Dendritic cell treated with granulocyte-macrophage colony-stimulating factor and Interleukin-4, amounts not matched to agents 40 ng/mL and 50 ng/mL, for 4 days (primary cell): Measurements from ENCODE around the gene SKIL.

ENCODE experiments used
- H3K27ac Mint-ChIP-seq: one replicate; pipeline ENCODE4 v1.8.0; 2022; ENCODE audit warnings: mild to moderate bottlenecking, mixed read lengths
- H3K27me3 Mint-ChIP-seq: one replicate; pipeline ENCODE4 v1.8.0; 2022; ENCODE audit warnings: mild to moderate bottlenecking, mixed read lengths
- H3K36me3 Mint-ChIP-seq: one replicate; pipeline ENCODE4 v1.8.0; 2022; ENCODE audit warnings: low read depth, mixed read lengths
- H3K4me1 Mint-ChIP-seq: one replicate; pipeline ENCODE4 v1.8.0; 2022; ENCODE audit warnings: low read depth, mixed read lengths
- H3K4me3 Mint-ChIP-seq: one replicate; pipeline ENCODE4 v1.8.0; 2022; ENCODE audit warnings: mild to moderate bottlenecking, moderate library complexity, mixed read lengths
- H3K9me3 Mint-ChIP-seq: one replicate; pipeline ENCODE4 v1.8.0; 2022; ENCODE audit warnings: mixed read lengths
- intact Hi-C: fragments of 100-400 bp; cut with micrococcal nuclease; formaldehyde crosslinking; loops from one replicate; pipeline ENCODE4 v1.15.0; 2022

SKIL gene

DNA sequence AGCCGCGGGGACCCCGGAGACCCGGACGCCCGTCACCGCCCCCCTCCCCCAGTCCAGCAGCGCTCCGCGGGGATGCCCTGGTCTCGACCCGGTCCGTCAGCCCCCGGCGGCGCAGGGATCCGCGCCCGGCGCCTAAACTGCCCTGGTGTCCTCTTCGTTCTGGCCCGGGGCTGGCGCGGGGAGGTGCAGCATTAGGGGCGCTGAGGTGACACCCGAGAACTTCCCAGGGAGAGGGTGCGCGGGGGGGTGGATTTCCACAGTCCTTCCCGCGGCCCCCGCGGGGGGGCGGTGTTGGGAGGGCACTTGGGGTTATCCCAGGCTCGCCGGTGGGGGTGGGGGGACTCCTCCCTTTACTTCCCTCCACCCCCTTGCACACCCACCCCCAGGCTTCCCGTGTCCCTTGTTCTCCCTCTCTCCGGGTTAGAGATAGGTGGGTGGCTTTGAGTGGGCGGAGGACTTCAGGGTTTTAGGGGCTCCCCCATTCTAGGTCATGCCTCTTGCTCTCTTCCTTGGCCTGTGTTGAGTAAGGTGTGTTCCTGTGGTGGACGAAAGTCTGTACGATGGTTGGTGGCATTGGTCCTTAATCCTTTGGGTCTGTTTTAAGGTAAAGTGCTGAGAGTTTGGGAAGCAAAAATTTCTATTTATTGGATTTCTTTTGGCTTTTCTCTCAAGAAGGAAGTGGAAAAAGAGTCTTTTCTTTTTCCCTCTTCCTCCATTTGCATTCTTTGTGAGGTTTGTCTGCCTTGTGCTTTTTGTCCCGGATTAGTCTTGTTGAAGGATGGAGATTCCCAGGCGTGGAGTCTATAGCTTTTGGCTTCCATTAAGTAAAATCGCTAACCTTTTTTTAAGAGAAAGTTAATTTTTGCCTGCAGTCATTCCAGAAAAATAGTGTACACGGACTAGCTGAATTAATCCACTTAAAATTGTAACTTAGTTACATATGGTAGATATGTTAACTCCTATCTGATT is 811 bp downstream of the SKIL start:
- Mint-ChIP-seq H3K4me1 (peaks cover 62% of the 10 kb centered on the region), H3K27me3 (no peaks in the 10 kb centered on the region), H3K27ac (peak overlapping the region; percentile 93), H3K36me3 (peaks cover 49% of the 10 kb centered on the region), H3K4me3 (peak overlapping the region; percentile 90), H3K9me3 (no peaks in the 10 kb centered on the region)
- intact Hi-C loops: loop anchor here (5.0 kb wide), 1 partner anchor 586 kb away; the partner anchor contains the start of gene MYNN

DNA sequence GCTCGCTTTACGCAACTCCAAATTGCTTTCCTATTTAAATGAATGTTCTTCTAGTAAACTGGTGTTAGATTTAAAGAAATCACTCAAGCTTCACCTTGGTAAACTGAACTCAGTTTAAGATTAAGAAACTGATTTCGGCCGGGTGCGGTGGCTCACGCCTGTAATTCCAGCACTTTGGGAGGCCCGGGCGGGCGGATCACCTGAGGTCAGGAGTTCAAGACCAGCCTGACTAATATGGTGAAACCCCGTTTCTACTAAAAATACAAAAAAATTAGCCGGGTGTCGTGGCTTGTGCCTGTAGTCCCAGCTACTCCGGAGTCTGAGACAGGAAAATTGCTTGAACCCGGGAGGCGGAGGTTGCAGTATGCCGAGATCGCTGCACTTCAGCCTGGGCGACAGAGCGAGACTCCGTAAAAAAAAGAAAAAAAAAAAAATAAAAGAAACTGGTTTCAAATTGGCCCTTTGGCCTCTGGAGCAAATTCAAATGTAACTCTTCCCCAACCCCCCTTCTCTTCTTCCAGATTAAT is 1.7 kb downstream of the SKIL start:
- intact Hi-C loops: loop anchor here (5.0 kb wide), 1 partner anchor 587 kb away; the partner anchor contains the start of gene MYNN
- H3K27me3 Mint-ChIP-seq: no peaks in the 10 kb centered on the region
- H3K27ac Mint-ChIP-seq: no peak overlapping the region
- H3K9me3 Mint-ChIP-seq: no peaks in the 10 kb centered on the region
- no peak overlapping the region for H3K4me3 Mint-ChIP-seq
- peaks cover 58% of the 10 kb centered on the region for H3K36me3 Mint-ChIP-seq
- H3K4me1 Mint-ChIP-seq: peaks cover 59% of the 10 kb centered on the region

DNA sequence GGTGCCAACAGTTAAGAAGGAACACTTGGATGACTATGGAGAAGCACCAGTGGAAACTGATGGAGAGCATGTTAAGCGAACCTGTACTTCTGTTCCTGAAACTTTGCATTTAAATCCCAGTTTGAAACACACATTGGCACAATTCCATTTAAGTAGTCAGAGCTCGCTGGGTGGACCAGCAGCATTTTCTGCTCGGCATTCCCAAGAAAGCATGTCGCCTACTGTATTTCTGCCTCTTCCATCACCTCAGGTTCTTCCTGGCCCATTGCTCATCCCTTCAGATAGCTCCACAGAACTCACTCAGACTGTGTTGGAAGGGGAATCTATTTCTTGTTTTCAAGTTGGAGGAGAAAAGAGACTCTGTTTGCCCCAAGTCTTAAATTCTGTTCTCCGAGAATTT is 3.0 kb downstream of the SKIL start:
- intact Hi-C loops: no loop called here
- H3K4me3 Mint-ChIP-seq: no peak overlapping the region
- H3K36me3 Mint-ChIP-seq: peaks cover 67% of the 10 kb centered on the region
- no peaks in the 10 kb centered on the region for H3K9me3 Mint-ChIP-seq
- H3K27ac Mint-ChIP-seq: no peak overlapping the region
- no peaks in the 10 kb centered on the region for H3K27me3 Mint-ChIP-seq
- peaks cover 58% of the 10 kb centered on the region for H3K4me1 Mint-ChIP-seq

DNA sequence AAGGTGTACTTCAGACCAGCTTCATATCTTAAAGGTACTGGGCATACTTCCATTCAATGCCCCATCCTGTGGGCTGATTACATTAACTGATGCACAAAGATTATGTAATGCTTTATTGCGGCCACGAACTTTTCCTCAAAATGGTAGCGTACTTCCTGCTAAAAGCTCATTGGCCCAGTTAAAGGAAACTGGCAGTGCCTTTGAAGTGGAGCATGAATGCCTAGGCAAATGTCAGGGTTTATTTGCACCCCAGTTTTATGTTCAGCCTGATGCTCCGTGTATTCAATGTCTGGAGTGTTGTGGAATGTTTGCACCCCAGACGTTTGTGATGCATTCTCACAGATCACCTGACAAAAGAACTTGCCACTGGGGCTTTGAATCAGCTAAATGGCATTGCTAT is 3.4 kb downstream of the SKIL start:
- H3K4me3 Mint-ChIP-seq: no peak overlapping the region
- intact Hi-C loops: no loop called here
- no peak overlapping the region for H3K27ac Mint-ChIP-seq
- peaks cover 67% of the 10 kb centered on the region for H3K36me3 Mint-ChIP-seq
- no peaks in the 10 kb centered on the region for H3K27me3 Mint-ChIP-seq
- peaks cover 54% of the 10 kb centered on the region for H3K4me1 Mint-ChIP-seq
- H3K9me3 Mint-ChIP-seq: no peaks in the 10 kb centered on the region

DNA sequence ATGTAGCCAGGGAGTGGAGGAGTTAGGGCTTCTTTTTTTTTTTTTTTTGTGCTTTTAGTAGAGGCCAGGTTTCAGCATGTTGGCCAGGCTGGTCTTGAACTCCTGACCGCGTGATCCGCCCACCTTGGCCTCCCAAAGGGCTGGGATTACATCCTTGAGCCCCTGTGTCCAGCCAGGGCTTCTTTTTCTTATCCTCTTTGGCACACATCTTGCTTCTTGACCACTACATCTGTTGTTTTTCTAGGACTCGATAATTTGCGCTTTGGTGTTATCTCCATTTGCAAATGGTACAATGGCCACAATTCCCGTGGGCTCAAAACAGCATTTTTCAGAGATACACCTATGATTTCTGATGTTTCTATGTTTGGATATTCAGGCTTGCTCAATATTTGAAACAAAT is 4.2 kb downstream of the SKIL start:
- intact Hi-C loops: no loop called here
- Mint-ChIP-seq H3K4me3 (no peak overlapping the region), H3K36me3 (peaks cover 67% of the 10 kb centered on the region), H3K27ac (no peak overlapping the region), H3K27me3 (no peaks in the 10 kb centered on the region), H3K9me3 (no peaks in the 10 kb centered on the region), H3K4me1 (peaks cover 48% of the 10 kb centered on the region)

DNA sequence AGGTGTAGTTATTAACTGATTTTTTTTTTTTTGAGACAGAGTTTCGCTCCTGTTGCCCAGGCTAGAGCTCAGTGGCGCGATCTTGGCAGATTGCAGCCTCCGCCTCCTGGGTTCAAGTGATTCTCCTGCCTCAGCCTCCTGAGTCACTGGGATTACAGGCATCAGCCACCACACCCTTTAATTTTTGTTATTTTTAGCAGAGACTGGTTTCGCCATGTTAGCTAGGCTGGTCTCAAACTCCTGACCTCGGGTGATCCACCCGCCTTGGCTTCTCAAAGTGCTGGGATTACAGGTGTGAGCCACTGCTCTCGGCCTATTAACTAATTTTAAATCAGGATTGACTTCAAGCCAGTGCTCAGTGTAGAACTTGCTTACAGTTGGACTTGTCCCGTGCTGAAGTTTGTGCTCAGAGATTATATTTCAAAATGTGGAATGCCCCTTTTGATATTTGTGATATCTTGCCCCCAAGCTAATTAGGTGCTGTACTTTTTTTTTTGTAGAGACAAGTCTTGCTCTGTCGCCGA is 6.0 kb downstream of the SKIL start:
- Mint-ChIP-seq H3K27me3 (no peaks in the 10 kb centered on the region), H3K36me3 (peaks cover 59% of the 10 kb centered on the region), H3K27ac (peak overlapping the region; percentile 32), H3K4me3 (no peak overlapping the region), H3K4me1 (peaks cover 49% of the 10 kb centered on the region), H3K9me3 (no peaks in the 10 kb centered on the region)
- intact Hi-C loops: no loop called here

DNA sequence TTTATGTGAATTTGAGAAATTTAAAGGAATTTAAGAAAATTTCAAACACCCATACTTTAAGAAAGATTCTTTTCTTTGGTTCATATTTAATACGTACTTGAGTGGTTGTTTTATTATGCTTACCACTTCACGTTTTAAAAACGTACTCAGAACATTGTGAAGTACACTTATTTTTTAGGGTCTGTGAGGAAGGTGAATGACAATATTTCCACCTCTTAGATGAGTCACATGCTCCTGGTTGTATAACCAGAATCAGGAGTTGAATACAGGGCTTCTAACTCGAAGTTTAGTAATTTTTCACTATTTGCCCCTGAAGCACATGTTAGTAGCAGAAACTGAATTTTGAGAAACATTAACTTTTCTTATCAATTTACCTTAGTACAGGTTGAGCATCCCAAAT is 7.5 kb downstream of the SKIL start:
- intact Hi-C loops: loop anchor here (5.0 kb wide), 1 partner anchor 53 kb away; no protein-coding TSS in a partner anchor
- Mint-ChIP-seq H3K27ac (no peak overlapping the region), H3K27me3 (no peaks in the 10 kb centered on the region), H3K9me3 (no peaks in the 10 kb centered on the region), H3K36me3 (peaks cover 52% of the 10 kb centered on the region), H3K4me1 (peaks cover 38% of the 10 kb centered on the region), H3K4me3 (no peak overlapping the region)

DNA sequence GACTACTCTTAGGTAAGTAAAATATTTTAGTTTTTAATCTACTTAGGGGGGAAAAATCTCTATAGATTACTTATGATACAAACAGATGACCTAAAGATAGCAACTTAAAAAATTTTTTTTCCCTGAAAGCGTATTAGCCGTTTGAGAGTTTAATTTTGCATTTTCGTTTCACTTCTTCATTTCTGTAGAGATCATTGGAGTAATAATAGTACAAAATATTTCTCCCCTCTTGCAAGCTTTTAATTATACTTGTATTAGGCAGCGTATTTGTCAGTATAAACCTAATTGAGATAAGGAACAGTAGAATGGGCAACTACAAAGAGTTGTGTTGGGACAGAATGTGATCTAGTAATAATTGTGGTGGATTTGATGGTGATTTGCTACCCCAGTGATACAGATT is 10.3 kb downstream of the SKIL start:
- Mint-ChIP-seq H3K4me1 (peaks cover 24% of the 10 kb centered on the region), H3K27me3 (no peaks in the 10 kb centered on the region), H3K27ac (no peak overlapping the region), H3K9me3 (no peaks in the 10 kb centered on the region), H3K36me3 (peaks cover 33% of the 10 kb centered on the region), H3K4me3 (no peak overlapping the region)
- intact Hi-C loops: loop anchor here (5.0 kb wide), 1 partner anchor 55 kb away; no protein-coding TSS in a partner anchor

DNA sequence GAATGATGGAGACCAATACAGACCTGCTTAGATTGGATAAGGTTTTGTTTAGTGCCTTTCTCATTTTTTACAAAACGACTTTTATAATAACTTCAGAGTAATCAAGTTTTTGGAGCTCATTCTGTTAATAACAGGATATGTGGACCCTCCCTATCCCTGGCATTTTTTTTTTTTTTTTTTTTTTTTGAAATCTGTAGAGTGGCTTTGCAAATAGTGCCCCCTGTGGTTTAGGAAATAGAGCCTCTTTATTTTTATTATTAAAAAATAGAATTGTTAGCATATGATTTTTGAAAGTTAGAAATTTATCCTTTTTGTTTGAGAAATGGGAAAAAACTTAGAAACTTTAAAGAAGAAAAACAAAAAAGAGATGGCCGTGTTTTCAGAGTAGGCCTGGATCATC is 11.4 kb downstream of the SKIL start:
- Mint-ChIP-seq H3K9me3 (no peaks in the 10 kb centered on the region), H3K27ac (no peak overlapping the region), H3K4me1 (peaks cover 22% of the 10 kb centered on the region), H3K36me3 (peaks cover 34% of the 10 kb centered on the region), H3K4me3 (no peak overlapping the region), H3K27me3 (no peaks in the 10 kb centered on the region)
- intact Hi-C loops: loop anchor here (5.0 kb wide), 1 partner anchor 57 kb away; no protein-coding TSS in a partner anchor

DNA sequence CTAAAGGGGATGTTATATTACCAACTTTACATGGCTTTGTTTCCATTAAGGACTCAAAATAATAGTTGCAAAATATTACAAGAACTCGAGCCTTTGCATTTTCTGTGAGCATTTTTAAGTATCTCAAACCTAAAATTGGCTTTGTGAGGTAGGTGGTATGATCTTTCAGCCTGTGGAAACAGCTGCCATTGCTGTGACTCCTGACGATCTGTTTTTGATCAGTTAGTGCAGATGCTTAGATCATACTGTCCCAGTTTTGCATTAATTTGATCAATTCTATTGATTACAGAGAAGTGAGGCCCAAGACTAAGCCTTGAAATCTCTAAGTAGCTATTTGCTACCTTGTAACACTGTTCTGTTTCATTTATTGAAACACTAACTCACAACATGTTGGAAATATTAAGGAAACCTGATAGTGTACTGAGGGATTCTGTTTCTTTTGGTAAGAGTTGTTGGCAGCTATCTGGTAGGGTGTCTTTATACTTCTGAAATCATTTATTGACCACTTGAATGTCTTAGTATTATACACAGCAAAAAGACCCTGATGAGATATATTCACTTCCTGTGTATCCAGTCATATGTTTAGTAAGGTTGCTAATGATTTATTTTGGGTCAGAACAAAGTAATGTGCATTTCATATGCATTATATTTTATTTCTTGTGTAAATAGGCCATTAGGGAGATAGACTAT is 14.8 kb downstream of the SKIL start:
- H3K27ac Mint-ChIP-seq: no peak overlapping the region
- no peaks in the 10 kb centered on the region for H3K9me3 Mint-ChIP-seq
- H3K36me3 Mint-ChIP-seq: peaks cover 21% of the 10 kb centered on the region
- peaks cover 15% of the 10 kb centered on the region for H3K4me1 Mint-ChIP-seq
- no peak overlapping the region for H3K4me3 Mint-ChIP-seq
- intact Hi-C loops: no loop called here
- H3K27me3 Mint-ChIP-seq: no peaks in the 10 kb centered on the region

DNA sequence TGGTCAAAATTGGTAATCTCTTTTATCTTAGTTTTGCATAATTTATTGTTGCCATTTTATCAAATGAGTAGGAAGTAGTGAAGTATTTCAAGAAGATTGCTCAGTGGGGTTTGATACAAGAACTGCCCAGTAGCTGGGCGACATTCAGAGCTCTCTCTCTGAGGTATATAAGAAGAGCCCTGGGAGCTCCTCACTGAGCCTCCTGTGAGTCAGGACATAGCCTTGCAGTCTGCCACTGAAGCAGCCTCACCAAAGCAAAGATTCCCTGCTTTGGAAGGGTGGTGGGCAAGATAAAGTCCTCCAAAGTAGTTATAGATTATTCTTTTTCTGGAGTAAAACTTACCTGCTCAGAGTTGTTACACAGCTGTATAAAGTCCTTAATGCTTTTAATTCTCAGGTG is 26.1 kb downstream of the SKIL start:
- no peak overlapping the region for H3K4me3 Mint-ChIP-seq
- intact Hi-C loops: no loop called here
- H3K9me3 Mint-ChIP-seq: no peaks in the 10 kb centered on the region
- no peaks in the 10 kb centered on the region for H3K27me3 Mint-ChIP-seq
- H3K27ac Mint-ChIP-seq: no peak overlapping the region
- peaks cover 91% of the 10 kb centered on the region for H3K36me3 Mint-ChIP-seq
- peaks cover 6% of the 10 kb centered on the region for H3K4me1 Mint-ChIP-seq

DNA sequence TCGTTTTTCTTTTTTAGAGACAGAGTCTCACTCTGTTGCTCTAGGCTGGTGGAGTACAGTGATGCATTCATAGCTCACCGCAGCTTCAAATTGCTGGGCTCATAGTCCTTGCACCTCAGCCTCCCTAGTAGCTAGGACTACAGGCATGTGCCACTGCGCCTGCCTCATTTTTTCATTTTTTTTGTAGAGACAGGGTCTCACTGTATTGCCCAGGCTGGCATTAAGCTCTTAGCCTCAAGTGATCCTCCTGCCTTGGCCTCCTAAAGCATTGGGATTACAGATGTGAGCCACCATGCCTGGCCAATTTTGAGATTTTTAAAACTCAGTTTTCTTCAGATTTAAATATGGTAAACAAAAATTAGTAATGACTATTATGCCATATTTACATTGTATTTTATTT is 29.0 kb downstream of the SKIL start:
- intact Hi-C loops: no loop called here
- Mint-ChIP-seq H3K27me3 (no peaks in the 10 kb centered on the region), H3K36me3 (peaks cover 100% of the 10 kb centered on the region), H3K9me3 (no peaks in the 10 kb centered on the region), H3K4me1 (peaks cover 8% of the 10 kb centered on the region), H3K27ac (no peak overlapping the region), H3K4me3 (no peak overlapping the region)

DNA sequence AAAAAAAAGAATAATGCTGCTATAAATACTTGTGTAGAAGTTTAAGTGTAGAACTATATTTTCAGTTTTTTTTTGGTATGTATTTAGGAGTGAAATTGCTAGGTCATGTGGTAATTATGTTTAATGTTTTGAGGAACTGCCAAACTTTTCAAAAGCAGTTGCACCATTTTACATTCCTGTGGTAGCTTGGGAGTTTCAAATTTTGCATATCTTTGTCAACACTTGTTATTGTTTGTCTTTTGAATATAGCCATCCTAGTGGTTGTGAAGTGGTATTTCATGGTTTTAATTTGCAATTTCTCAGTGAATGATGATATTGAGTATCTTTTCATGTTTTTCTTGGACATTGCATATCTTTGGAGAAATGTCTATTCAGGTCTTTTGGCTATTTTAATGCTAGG is 30.4 kb downstream of the SKIL start:
- no peak overlapping the region for H3K4me3 Mint-ChIP-seq
- H3K27me3 Mint-ChIP-seq: no peaks in the 10 kb centered on the region
- no peaks in the 10 kb centered on the region for H3K9me3 Mint-ChIP-seq
- peaks cover 8% of the 10 kb centered on the region for H3K4me1 Mint-ChIP-seq
- peaks cover 99% of the 10 kb centered on the region for H3K36me3 Mint-ChIP-seq
- intact Hi-C loops: no loop called here
- no peak overlapping the region for H3K27ac Mint-ChIP-seq

DNA sequence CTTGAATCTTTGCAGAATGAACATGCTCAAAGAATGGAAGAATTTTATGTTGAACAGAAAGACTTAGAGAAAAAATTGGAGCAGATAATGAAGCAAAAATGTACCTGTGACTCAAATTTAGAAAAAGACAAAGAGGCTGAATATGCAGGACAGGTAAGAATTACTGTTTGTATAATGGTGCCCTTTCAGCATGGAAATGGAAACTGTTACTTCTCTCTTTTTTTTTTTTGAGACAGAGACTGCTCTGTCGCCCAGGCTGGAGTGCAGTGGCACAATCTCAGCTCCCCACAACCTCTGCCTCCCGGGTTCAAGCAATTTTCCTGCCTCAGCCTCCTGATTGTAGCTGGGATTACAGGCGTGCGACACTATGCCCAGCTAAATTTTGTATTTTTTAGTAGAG is 33.6 kb downstream of the SKIL start:
- Mint-ChIP-seq H3K4me3 (no peak overlapping the region), H3K9me3 (no peaks in the 10 kb centered on the region), H3K27ac (peak overlapping the region; percentile 54), H3K4me1 (peaks cover 8% of the 10 kb centered on the region), H3K36me3 (peaks cover 69% of the 10 kb centered on the region), H3K27me3 (no peaks in the 10 kb centered on the region)
- intact Hi-C loops: no loop called here
